M059J (cell line): ENCODE data around the gene KCNG3. TPM values are rescaled to one million over a fixed set of nuclear protein-coding genes. Genes with fewer than 3 reads are reported as not detected.
A peak's percentile ranks its signal among the peaks of the same experiment; 100 is the strongest.

Experiments used
- DNase-seq: peaks from one replicate; pipeline ENCODE4 v3.0.0-alpha.2; 2012; ENCODE audit warnings: low read depth
- total RNA-seq: library from RNA; depleted of rRNA; stranded (reverse); fragments of >200 nt; shearing (Covaris generic); gene quantifications from 2 replicates; pipeline ENCODE4 v1.2.3, GENCODE V29; 2014

Gene KCNG3
- total RNA-seq, 1 experiment from 2014 or later, result 0.52 TPM

GRCh38 chr2:42486145-42486906 is 7.5 kb downstream of the KCNG3 start:
- no peak for DNase-seq

- no peak for DNase-seq
These were observed 13.4 kb downstream of the KCNG3 start for GRCh38 chr2:42480402-42480801.

DNA sequence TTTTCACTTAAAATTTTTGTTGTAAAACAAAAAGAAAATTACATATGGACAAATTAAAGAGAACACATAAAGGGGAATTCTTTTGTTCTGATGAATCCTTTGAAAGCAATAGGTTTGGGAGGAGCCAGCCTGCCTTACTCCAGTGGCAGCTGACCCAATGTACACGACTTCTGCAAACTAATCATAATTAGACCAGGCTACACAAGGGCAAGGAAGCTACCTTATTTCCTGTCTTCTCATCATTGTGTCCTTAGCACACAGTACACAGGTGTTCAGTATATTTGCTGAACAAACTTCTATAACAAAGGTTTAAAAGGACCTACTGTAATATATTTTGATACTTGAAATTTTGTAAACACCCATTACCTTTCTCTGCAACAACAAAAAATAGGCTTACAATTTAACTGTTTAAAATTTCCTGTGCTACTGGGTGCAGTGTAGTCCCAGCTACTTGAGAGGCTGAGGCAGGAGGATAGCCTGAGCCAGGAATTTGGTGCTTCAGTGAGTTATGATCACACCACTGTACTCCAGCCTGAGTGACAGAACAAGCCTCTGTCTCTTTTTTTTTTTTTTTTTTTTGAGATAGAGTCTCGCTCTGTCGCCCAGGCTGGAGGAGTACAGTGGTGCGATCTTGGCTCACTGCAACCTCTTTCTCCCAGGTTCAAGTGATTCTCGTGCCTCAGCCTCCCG is 18.9 kb downstream of the KCNG3 start:
- DNase-seq, result no peak

GRCh38 chr2:42470706-42471105 is 23.1 kb downstream of the KCNG3 start:
- no peak for DNase-seq

GRCh38 chr2:42464631-42465030 is 29.2 kb downstream of the KCNG3 start:
- no peak for DNase-seq

DNA sequence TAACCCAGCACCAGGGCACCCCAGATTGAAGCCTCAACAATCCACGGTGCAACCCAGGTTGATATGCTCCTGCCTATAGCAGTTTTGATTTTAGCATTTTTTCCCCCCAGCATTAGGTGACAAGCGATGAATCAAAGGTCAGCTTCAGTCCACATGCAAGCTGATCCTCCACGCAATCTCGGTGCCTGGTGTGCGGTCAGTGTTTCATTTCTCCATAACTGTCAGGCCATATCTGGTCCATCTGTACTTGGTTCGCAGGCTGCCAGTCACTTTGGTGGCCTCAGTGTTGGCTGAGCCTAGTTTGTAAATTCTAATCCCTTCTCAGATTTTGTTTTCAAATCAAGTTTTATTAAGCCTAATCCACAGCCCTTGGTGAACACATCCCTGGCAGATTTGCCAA is 30.2 kb downstream of the KCNG3 start:
- DNase-seq, result no peak

GRCh38 chr2:42459296-42459695 is 34.5 kb downstream of the KCNG3 start:
- DNase-seq, result no peak

GRCh38 chr2:42458396-42458795 is 35.4 kb downstream of the KCNG3 start:
- no peak for DNase-seq

- peak; percentile 13 for DNase-seq
These were observed 36.8 kb downstream of the KCNG3 start for GRCh38 chr2:42457011-42457410.

GRCh38 chr2:42456126-42456839 is 37.5 kb downstream of the KCNG3 start:
- DNase-seq, result peak; percentile 10

GRCh38 chr2:42452545-42452944 is 41.2 kb downstream of the KCNG3 start:
- DNase-seq, result no peak

DNA sequence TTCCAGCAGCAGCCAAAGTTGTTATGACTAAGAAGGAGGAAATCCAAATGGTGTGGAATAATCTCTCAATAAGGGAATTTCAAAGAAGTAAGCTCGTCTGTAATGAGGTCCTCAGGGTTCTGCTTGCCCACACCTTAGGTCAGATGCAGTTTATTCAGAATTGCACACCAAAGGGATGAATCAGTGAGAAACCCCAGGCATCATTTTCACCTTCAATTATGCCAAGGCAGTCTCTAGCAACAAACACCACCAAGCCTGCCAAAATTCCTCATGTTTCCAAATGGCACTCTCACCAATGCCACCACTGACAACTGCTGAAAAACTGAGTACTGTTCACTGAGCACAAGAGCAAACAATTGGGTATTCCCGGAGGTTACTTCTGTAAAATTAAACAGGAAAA is 43.6 kb downstream of the KCNG3 start:
- DNase-seq, result peak; percentile 65

GRCh38 chr2:42449163-42450087 is 44.4 kb downstream of the KCNG3 start:
- DNase-seq, result no peak

DNA sequence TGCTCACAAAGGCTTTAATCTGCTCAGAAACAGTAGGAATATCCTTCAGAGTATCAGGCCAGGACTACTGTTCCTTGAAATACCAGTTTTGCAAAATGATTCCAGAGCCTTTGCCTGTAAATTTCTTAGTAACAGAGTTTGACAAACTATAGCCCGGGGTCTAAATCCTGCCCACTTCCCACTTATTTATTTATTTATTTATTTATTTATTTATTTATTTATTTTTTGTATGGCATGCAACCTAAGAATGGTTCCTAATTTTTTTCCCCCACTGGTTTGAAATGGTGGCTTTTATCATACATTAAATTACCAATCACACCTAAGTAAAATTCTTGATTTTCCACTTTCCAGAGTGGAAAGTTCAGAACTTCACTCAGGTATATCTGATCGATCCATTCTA is 45.6 kb downstream of the KCNG3 start:
- no peak for DNase-seq

DNA sequence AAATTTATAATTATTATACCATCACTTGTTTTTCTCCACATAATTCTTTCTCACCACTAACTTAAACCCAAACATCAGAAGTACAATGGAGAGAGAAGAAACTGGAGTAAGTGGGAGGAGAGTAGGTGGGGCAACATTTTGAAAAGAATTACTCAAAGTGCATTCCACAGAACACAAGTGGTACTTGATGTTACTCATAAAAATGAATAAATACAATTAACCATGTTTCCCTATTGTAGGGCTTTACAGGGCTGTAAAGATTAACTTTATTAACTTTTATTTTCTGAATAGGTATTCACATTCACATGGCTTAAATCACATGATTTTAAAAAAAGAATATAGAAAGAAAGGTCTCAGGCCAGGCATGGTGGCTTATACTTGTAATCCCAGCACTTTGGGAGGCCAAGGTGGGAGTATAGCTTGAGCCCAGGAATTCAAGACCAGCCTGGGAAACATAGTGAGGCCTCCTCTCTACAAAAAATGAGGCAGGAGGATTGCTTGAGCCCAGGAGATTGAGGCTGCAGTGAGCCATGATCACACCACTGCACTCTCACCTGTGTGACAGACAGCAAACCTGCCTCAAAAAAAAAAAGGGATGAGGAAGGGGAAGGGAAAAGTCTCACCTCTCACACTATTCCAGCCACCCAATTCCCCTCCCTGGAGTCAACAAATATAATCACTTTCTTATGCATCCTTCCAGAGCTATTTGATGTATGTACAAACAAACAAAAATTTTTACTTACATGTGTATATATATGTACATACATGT is 47.1 kb downstream of the KCNG3 start:
- peak; percentile 14 for DNase-seq

GRCh38 chr2:42443718-42444399 is 49.9 kb downstream of the KCNG3 start:
- DNase-seq, result peak; percentile 24

DNA sequence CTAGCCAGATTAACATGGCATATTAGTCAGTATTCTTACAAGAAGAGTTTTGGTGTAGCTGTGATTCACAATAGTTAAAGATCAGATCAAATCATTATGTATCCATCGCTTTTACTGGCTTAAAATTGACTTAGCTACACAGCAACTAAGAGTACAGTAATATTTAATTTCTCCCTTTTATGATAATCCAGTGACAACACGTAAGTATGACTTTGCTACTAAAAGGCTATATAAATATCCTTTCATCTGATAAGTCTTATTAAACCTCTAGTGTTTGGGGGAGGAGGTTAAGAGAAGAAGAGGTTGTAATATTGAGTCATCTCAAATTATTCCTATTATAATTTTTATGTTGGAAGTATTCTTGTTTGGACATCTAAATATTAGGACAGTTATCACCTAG is 51.0 kb downstream of the KCNG3 start:
- no peak for DNase-seq

DNA sequence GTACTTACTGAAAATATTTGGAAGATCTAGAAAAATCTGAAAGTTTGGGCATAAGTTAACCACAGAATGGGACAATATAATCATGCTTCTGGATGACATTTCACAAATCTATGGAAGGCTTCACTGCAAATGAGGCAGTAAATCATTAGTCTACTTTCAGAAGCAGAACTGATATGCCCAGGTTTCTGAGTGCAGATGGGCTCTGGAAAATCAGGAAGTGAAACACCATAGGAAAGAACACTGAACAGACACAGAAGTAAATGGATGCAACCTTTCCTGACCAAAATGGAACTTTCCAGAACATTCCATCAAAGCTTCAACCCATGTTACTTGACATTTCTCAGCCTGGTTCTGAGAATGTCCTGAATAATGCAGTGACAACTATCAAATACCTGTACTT is 55.1 kb downstream of the KCNG3 start:
- DNase-seq, result no peak

- no peak for DNase-seq
These were observed 57.4 kb downstream of the KCNG3 start for GRCh38 chr2:42436370-42436769.

DNA sequence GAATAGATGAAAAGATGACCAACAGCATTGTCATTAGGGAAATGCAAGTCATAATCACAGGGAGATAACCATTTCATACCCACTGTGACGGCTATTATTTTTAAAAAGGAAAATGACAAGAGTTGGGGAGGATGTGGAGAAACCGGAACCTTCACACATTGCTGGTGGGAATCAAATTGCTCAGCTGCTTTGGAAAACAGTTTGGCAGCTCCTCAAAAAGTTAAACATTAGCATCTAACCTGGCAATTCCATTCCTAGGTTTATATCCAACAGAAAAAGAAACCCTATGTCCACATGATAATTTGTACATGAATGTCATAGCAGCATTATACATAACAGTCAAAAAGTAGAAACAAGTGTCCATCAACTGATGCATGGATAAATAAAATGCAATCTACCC is 58.2 kb downstream of the KCNG3 start:
- no peak for DNase-seq
